HTERT RPE-1 (cell line): ENCODE results near the gene FREM2.

Experiments
- in situ Hi-C: fragments of 300-500 bp; cut with MboI; formaldehyde crosslinking; loops from 4 replicates; pipeline ENCODE4 v1.14.3; 2020; ENCODE audit warnings: low sequenced_read_pairs

FREM2 gene

GRCh38 chr13:38685974-38686576, 802 bp upstream of the FREM2 start:
- in situ Hi-C loops: no loop called here

GRCh38 chr13:38687246-38688229, 661 bp downstream of the FREM2 start:
- in situ Hi-C loops: no loop called here

GRCh38 chr13:38688674-38689073, 1.8 kb downstream of the FREM2 start:
- in situ Hi-C loops: no loop called here

- in situ Hi-C loops: no loop called here
These were observed 3.4 kb downstream of the FREM2 start for GRCh38 chr13:38690231-38690630.

GRCh38 chr13:38693168-38693567, 6.3 kb downstream of the FREM2 start:
- in situ Hi-C loops: no loop called here

GRCh38 chr13:38693641-38694040, 6.8 kb downstream of the FREM2 start:
- in situ Hi-C loops: no loop called here

- in situ Hi-C loops: no loop called here
These were observed 10.3 kb downstream of the FREM2 start for GRCh38 chr13:38697197-38697596.

GRCh38 chr13:38697628-38698333, 10.9 kb downstream of the FREM2 start:
- in situ Hi-C loops: no loop called here

GRCh38 chr13:38700051-38700450, 13.2 kb downstream of the FREM2 start:
- in situ Hi-C loops: no loop called here

- in situ Hi-C loops: no loop called here
These were observed 15.8 kb downstream of the FREM2 start for GRCh38 chr13:38702669-38703068.

- in situ Hi-C loops: no loop called here
These were observed 16.4 kb downstream of the FREM2 start for GRCh38 chr13:38703255-38703654.

GRCh38 chr13:38705365-38705764, 18.5 kb downstream of the FREM2 start:
- in situ Hi-C loops: no loop called here

- in situ Hi-C loops: no loop called here
These were observed 20.6 kb downstream of the FREM2 start for GRCh38 chr13:38707460-38707859.

- in situ Hi-C loops: no loop called here
These were observed 26.2 kb downstream of the FREM2 start for GRCh38 chr13:38713046-38713445.

GRCh38 chr13:38718374-38718773, 31.5 kb downstream of the FREM2 start:
- in situ Hi-C loops: no loop called here

- in situ Hi-C loops: no loop called here
These were observed 43.5 kb downstream of the FREM2 start for GRCh38 chr13:38730332-38730731.

GRCh38 chr13:38733146-38733545, 46.3 kb downstream of the FREM2 start:
- in situ Hi-C loops: no loop called here

GRCh38 chr13:38735665-38736440, 49.0 kb downstream of the FREM2 start:
- in situ Hi-C loops: no loop called here

- in situ Hi-C loops: no loop called here
These were observed 56.6 kb downstream of the FREM2 start for GRCh38 chr13:38743466-38743865.

GRCh38 chr13:38752686-38753085, 65.8 kb downstream of the FREM2 start:
- in situ Hi-C loops: no loop called here

GRCh38 chr13:38753878-38754277, 67.0 kb downstream of the FREM2 start:
- in situ Hi-C loops: no loop called here
